Hepatocyte (in vitro differentiated cells): Measurements from ENCODE around the gene CACNA2D1.

Experiments
- EZH2phosphoT487 ChIP-seq: fragments of 200-600 bp; sonication (generic); IDR thresholded peaks from one replicate; pipeline ENCODE4 v1.6.1; 2018; ENCODE audit warnings: antibody characterized with exemption, mild to moderate bottlenecking, low read depth, moderate library complexity; ENCODE audit not compliant: unreplicated experiment, severe bottlenecking
- TF ChIP-seq, protein P1 (sequence below): fragments of 200-600 bp; sonication (generic); IDR thresholded peaks from 2 replicates; pipeline ENCODE4 v1.5.1; 2016; ENCODE audit warnings: antibody characterized with exemption, mild to moderate bottlenecking; ENCODE audit not compliant: poor library complexity

DNA sequence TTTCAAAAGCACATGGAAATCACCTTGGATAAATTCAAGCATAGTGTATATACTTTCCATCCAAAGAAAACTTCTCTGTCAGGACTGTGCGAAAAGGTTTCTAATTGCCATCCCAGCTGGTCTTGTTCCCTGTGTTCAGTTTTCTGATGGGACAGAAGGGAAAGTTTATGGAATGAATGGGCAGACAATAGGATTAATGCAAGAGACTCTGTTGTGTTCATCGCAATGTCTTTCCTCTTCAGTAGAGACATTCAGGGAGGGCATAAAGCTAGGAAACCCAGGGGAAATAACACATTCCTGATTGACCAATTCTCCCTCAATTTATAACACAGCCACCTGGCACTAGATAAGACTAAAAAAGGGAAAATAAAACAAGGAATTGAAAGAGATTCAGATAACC is 78.9 kb downstream of the CACNA2D1 start:
- TF ChIP-seq, protein P1, sequence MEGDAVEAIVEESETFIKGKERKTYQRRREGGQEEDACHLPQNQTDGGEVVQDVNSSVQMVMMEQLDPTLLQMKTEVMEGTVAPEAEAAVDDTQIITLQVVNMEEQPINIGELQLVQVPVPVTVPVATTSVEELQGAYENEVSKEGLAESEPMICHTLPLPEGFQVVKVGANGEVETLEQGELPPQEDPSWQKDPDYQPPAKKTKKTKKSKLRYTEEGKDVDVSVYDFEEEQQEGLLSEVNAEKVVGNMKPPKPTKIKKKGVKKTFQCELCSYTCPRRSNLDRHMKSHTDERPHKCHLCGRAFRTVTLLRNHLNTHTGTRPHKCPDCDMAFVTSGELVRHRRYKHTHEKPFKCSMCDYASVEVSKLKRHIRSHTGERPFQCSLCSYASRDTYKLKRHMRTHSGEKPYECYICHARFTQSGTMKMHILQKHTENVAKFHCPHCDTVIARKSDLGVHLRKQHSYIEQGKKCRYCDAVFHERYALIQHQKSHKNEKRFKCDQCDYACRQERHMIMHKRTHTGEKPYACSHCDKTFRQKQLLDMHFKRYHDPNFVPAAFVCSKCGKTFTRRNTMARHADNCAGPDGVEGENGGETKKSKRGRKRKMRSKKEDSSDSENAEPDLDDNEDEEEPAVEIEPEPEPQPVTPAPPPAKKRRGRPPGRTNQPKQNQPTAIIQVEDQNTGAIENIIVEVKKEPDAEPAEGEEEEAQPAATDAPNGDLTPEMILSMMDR = no peak
- TF ChIP-seq EZH2phosphoT487 = no peak
